Central memory CD4-positive, alpha-beta T cell (primary cell): ENCODE data around the gene LCNL1.
A peak's percentile ranks its signal among the peaks of the same experiment; 100 is the strongest.

Source experiments
- DNase-seq: peaks from one replicate; pipeline ENCODE4 v3.0.0; 2022

LCNL1 gene

GRCh38 chr9:137013571-137013940, 30.8 kb downstream of the LCNL1 start:
- no peak for DNase-seq

GRCh38 chr9:137014166-137014565, 31.4 kb downstream of the LCNL1 start:
- DNase-seq = no peak

- no peak for DNase-seq
Measured at GRCh38 chr9:137014776-137015539, 32.2 kb downstream of the LCNL1 start.

GRCh38 chr9:137015540-137015930, 32.7 kb downstream of the LCNL1 start:
- DNase-seq = no peak

- DNase-seq = no peak
Measured at GRCh38 chr9:137015976-137016375, 33.2 kb downstream of the LCNL1 start.

- no peak for DNase-seq
Measured at GRCh38 chr9:137016436-137016835, 33.6 kb downstream of the LCNL1 start.

GRCh38 chr9:137017071-137017470, 34.3 kb downstream of the LCNL1 start:
- DNase-seq = no peak

- no peak for DNase-seq
Measured at GRCh38 chr9:137017791-137018497, 35.2 kb downstream of the LCNL1 start.

- DNase-seq = no peak
Measured at GRCh38 chr9:137018761-137019559, 36.2 kb downstream of the LCNL1 start.

- no peak for DNase-seq
Measured at GRCh38 chr9:137019891-137020683, 37.3 kb downstream of the LCNL1 start.

GRCh38 chr9:137020771-137021567, 38.2 kb downstream of the LCNL1 start:
- no peak for DNase-seq

GRCh38 chr9:137021568-137021978, 38.8 kb downstream of the LCNL1 start:
- DNase-seq = no peak

GRCh38 chr9:137021979-137022661, 39.3 kb downstream of the LCNL1 start:
- peak; percentile 58 for DNase-seq

- no peak for DNase-seq
Measured at GRCh38 chr9:137022662-137023008, 39.8 kb downstream of the LCNL1 start.

- no peak for DNase-seq
Measured at GRCh38 chr9:137023157-137023556, 40.4 kb downstream of the LCNL1 start.

GRCh38 chr9:137023583-137023991, 40.8 kb downstream of the LCNL1 start:
- DNase-seq = no peak

GRCh38 chr9:137025517-137025966, 42.7 kb downstream of the LCNL1 start:
- no peak for DNase-seq

- DNase-seq = no peak
Measured at GRCh38 chr9:137026384-137026783, 43.6 kb downstream of the LCNL1 start.

GRCh38 chr9:137026828-137027227, 44.0 kb downstream of the LCNL1 start:
- DNase-seq = no peak

GRCh38 chr9:137027369-137028262, 44.8 kb downstream of the LCNL1 start, which contains the start of gene ABCA2:
Gene ABCA2 (minus strand): TSS chr9:137028237. CDS start chr9:137028140, 97 bp downstream.
- no peak for DNase-seq
